HEK293 (cell line): ENCODE results near the gene SGCB.

Source experiments
- CTCF ChIP-seq: fragments of 450-650 bp; formaldehyde crosslinking; IDR thresholded peaks from 2 replicates; pipeline ENCODE4 v1.5.1; 2016; ENCODE audit warnings: missing biosample characterization, missing genetic modification characterization
- HOXD13 ChIP-seq: sonication (generic); formaldehyde crosslinking; IDR thresholded peaks from 2 replicates; pipeline ENCODE4 v1.8.0; 2022; ENCODE audit warnings: missing genetic modification reagents, borderline replicate concordance
- SETDB1 ChIP-seq: IDR thresholded peaks from one replicate; pipeline ENCODE4 v1.6.1; 2017; ENCODE audit warnings: mild to moderate bottlenecking, low read length, moderate library complexity, mixed read lengths; ENCODE audit not compliant: insufficient read length
- ZNF19 ChIP-seq: fragments of 450-650 bp; formaldehyde crosslinking; IDR thresholded peaks from 2 replicates; pipeline ENCODE4; 2016; ENCODE audit warnings: missing biosample characterization, missing genetic modification characterization, low read depth
- ZNF274 ChIP-seq, 2 experiments: fragments of 200-500 bp in 1 of 2; fragments of 450-650 bp in 1 of 2; sonication (Bioruptor generic) in 1 of 2; formaldehyde crosslinking in 1 of 2; IDR thresholded peaks; 2 replicates each; pipeline versions ENCODE4 v1.5.1 to v1.6.1; 2014 to 2016; ENCODE audit warnings: borderline replicate concordance in 1 of 2, inconsistent platforms in 1 of 2, low read length in 1 of 2, missing biosample characterization in 1 of 2, missing genetic modification characterization in 1 of 2
- ZNF335 ChIP-seq: fragments of 450-650 bp; formaldehyde crosslinking; conservative IDR thresholded peaks from 2 replicates; pipeline ENCODE4 v1.5.1; 2016; ENCODE audit warnings: missing biosample characterization, missing genetic modification characterization

- TF ChIP-seq CTCF (no peak), HOXD13 (CRISPR knock-in tag) (no peak), ZNF274 (IDR thresholded peaks at IDR 0.05; ENCODE audit: low read length) (no peak), ZNF274 (tag by site-specific recombination; IDR thresholded peaks at IDR 0.05; ENCODE audit: borderline replicate concordance) (no peak), ZNF19 (tag by site-specific recombination) (no peak), SETDB1 (no peak), ZNF335 (tag by site-specific recombination) (no peak)
These were observed 6.1 kb downstream of the SGCB start for GRCh38 chr4:52032005-52032404.
